ENCODE results near the gene BID.

GRCh38 chr22:17692841-17693240 is 81.4 kb downstream of the BID start:
- TF ChIP-seq, protein P1, sequence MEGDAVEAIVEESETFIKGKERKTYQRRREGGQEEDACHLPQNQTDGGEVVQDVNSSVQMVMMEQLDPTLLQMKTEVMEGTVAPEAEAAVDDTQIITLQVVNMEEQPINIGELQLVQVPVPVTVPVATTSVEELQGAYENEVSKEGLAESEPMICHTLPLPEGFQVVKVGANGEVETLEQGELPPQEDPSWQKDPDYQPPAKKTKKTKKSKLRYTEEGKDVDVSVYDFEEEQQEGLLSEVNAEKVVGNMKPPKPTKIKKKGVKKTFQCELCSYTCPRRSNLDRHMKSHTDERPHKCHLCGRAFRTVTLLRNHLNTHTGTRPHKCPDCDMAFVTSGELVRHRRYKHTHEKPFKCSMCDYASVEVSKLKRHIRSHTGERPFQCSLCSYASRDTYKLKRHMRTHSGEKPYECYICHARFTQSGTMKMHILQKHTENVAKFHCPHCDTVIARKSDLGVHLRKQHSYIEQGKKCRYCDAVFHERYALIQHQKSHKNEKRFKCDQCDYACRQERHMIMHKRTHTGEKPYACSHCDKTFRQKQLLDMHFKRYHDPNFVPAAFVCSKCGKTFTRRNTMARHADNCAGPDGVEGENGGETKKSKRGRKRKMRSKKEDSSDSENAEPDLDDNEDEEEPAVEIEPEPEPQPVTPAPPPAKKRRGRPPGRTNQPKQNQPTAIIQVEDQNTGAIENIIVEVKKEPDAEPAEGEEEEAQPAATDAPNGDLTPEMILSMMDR (conservative IDR thresholded peaks at IDR 0.05) = no peak
- TF ChIP-seq EZH2 (IDR thresholded peaks at IDR 0.05; ENCODE audit: low read depth) = no peak

All from PC-9 (cell line).